ENCODE data around the gene MYO7B.

DNA sequence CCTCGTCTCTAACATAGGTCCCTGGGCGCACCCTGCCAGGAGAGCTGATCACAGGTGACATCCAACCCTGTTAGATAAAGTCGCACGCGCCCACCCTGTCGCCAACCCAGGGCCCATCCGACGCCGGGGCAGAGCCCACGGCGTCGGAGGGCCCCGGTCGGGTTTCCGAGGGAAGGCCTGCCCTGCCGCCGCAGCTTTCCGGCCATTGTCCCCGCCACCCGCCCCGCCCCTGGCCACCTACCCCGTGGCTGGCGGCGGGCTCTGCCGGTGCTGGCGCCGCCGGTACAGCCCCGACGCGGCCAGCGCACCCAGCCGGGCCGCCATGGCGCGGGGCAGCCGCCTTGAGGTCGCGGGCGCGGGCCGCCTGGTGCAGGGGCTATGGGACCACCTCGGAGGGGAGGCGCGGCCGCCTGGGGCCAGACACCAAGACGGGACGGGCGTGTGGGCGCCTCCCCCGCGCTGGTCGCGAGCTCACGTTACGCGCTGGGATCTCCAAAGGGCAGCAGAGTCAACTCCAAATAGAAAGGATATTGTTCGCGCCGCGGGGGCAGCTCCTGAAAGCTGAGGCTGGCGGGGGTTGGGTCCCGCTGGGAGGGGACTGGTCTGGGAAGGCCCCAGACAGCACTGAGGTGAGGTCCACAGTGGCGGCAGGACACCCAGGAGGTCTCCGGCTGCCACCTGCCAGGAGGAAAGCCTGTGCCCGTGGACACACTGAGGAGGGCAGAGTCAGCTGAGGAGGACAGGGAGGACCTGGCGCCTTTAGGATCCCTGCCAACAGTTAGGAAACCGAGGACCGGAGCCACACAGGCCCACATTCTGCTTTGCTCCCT is 128.8 kb downstream of the MYO7B start:
- TF ChIP-seq, protein P1, sequence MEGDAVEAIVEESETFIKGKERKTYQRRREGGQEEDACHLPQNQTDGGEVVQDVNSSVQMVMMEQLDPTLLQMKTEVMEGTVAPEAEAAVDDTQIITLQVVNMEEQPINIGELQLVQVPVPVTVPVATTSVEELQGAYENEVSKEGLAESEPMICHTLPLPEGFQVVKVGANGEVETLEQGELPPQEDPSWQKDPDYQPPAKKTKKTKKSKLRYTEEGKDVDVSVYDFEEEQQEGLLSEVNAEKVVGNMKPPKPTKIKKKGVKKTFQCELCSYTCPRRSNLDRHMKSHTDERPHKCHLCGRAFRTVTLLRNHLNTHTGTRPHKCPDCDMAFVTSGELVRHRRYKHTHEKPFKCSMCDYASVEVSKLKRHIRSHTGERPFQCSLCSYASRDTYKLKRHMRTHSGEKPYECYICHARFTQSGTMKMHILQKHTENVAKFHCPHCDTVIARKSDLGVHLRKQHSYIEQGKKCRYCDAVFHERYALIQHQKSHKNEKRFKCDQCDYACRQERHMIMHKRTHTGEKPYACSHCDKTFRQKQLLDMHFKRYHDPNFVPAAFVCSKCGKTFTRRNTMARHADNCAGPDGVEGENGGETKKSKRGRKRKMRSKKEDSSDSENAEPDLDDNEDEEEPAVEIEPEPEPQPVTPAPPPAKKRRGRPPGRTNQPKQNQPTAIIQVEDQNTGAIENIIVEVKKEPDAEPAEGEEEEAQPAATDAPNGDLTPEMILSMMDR (IDR thresholded peaks at IDR 0.05): no peak
- no peak for TF ChIP-seq POLR2A (IDR thresholded peaks at IDR 0.05)

All from Peyer's patch (tissue), 4 donors.